HG02943 (cell line): Measurements from ENCODE around the gene USP3.

Source experiments
- ATAC-seq: cut with Tn5 transposase; IDR thresholded peaks from one replicate; pipeline ENCODE4 v1.9.1; 2021; ENCODE audit warnings: mild to moderate bottlenecking, low read depth, moderate library complexity; ENCODE audit not compliant: unreplicated experiment

USP3 gene

DNA sequence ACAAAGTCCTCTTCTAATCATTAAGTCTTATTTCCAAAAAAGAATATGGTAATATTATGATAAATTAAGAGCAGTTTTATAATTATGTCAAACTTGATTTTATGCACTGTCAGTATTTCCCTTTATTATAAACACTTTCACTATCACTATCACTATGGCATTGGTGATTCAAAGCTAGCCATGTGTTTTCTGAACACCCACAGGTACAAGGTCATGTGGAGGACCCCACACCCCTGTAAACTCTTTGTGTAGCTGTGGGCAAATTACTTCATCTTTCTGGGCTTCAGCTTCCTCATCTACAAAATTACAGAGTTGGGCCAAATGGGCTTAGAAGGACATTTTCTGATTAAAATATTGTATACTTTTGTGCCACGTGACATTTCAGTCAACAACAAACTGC is 134.4 kb downstream of the USP3 start:
- ATAC-seq: no peak

DNA sequence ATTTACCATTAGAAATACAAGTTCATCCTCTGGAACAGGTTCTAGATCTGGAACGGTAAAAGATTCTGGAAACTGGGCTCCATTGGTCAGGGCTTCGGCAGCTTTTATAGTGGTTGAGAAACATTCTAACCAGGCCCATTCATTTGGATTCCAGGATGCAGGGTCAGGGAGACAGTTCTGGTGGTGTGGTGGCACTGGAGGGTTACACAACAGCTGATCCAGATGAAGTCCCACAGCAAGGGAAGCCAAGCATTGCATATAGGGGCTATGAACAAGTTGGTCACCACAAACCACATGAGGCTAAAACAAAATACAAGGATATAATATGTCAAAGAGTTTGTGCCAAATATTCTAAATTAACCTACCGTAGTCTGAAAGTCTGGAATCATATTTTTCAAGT is 135.8 kb downstream of the USP3 start:
- ATAC-seq: no peak
